Urinary bladder (tissue), 4 donors: ENCODE data around the gene CD72. TPM values are rescaled to one million over a fixed set of nuclear protein-coding genes. Genes with fewer than 3 reads are reported as not detected.
"Not testable (repeated sequence)": the region's sequence is repeated elsewhere in the genome, so short reads cannot be mapped to it uniquely, and the experiment has no call there.

Experiments used
- DNase-seq: peaks from one replicate; pipeline ENCODE4 v3.0.0-alpha.2; 2015; ENCODE audit errors: extremely low spot score
- H3K27ac ChIP-seq: one replicate; pipeline ENCODE4 v1.5.1; 2013; ENCODE audit warnings: low read depth, mild to moderate bottlenecking, moderate library complexity
- H3K36me3 ChIP-seq: one replicate; pipeline ENCODE4 v1.6.1; 2013; ENCODE audit warnings: mild to moderate bottlenecking, moderate library complexity; ENCODE audit not compliant: insufficient read depth
- H3K4me1 ChIP-seq: one replicate; pipeline ENCODE4 v1.6.1; 2013; ENCODE audit warnings: mild to moderate bottlenecking, moderate library complexity; ENCODE audit not compliant: insufficient read depth
- H3K4me3 ChIP-seq: one replicate; pipeline ENCODE4 v1.5.1; 2013; ENCODE audit warnings: low read depth, low read length
- WGBS: extraction: QIAGEN DNeasy Blood & Tissue Kit; methylation state at CpG from one replicate; pipeline ENCODE4 v1.1.7; 2013; 5-methylcytosine and 5-hydroxymethylcytosine counted together
- polyA plus RNA-seq: library from polyadenylated mRNA; stranded (reverse); fragments of 200-250 nt; gene quantifications from one replicate; pipeline ENCODE4 v1.2.3, GENCODE V29; 2013
- total RNA-seq: library from RNA; depleted of rRNA; stranded (reverse); fragments of >200 nt; gene quantifications from one replicate; pipeline ENCODE4 v1.2.3, GENCODE V29; 2014
- donor health status: healthy with polysubstance abuse.
- donor health status: healthy.

The CD72 gene
- total and polyA plus RNA-seq, 2 donors = 1.5 to 1.6 TPM

- Histone ChIP-seq H3K27ac (no peak overlapping the region), H3K4me1 (no peaks in the 10 kb centered on the region), H3K4me3 (no peak overlapping the region), H3K36me3 (no peaks in the 10 kb centered on the region)
- 64% methylated on average over 8 of the region's 8 CpGs for WGBS
- no peak for DNase-seq
These were observed 665 bp downstream of the CD72 start for GRCh38 chr9:35617548-35617947.

- H3K4me1 ChIP-seq = no peaks in the 10 kb centered on the region
- H3K27ac ChIP-seq = no peak overlapping the region
- WGBS = 8% methylated on average over 51 of the region's 51 CpGs
- no peak for DNase-seq
- peak overlapping the region; percentile 35 for H3K4me3 ChIP-seq
- H3K36me3 ChIP-seq = no peaks in the 10 kb centered on the region
These were observed 1.3 kb downstream of the CD72 start for GRCh38 chr9:35616681-35617459.

- WGBS = 70% methylated on average over 17 of the region's 17 CpGs
- Histone ChIP-seq H3K4me1 (no peaks in the 10 kb centered on the region), H3K4me3 (no peak overlapping the region), H3K27ac (no peak overlapping the region), H3K36me3 (no peaks in the 10 kb centered on the region)
- DNase-seq = no peak
These were observed 2.1 kb downstream of the CD72 start for GRCh38 chr9:35615981-35616680.

- Histone ChIP-seq H3K36me3 (peaks cover 6% of the 10 kb centered on the region), H3K4me3 (no peak overlapping the region), H3K4me1 (no peaks in the 10 kb centered on the region), H3K27ac (no peak overlapping the region)
- no peak for DNase-seq
- WGBS = 93% methylated on average over 2 of the region's 2 CpGs
These were observed 5.4 kb downstream of the CD72 start for GRCh38 chr9:35612843-35613242.

- WGBS = 92% methylated on average over 4 of the region's 4 CpGs
- not testable (repeated sequence) for H3K27ac ChIP-seq, H3K4me1 ChIP-seq, H3K4me3 ChIP-seq, DNase-seq, H3K36me3 ChIP-seq
These were observed 6.1 kb downstream of the CD72 start for GRCh38 chr9:35612066-35612465.

GRCh38 chr9:35611230-35611797 is 6.9 kb downstream of the CD72 start:
- H3K27ac ChIP-seq = no peak overlapping the region
- 17% methylated on average over 8 of the region's 8 CpGs for WGBS
- no peak for DNase-seq
- no peak overlapping the region for H3K4me3 ChIP-seq
- no peaks in the 10 kb centered on the region for H3K4me1 ChIP-seq
- peaks cover 6% of the 10 kb centered on the region for H3K36me3 ChIP-seq

- no peak overlapping the region for H3K27ac ChIP-seq
These were observed 8.4 kb downstream of the CD72 start for GRCh38 chr9:35609820-35610163.

GRCh38 chr9:35609001-35609819 is 9.0 kb downstream of the CD72 start:
- 88% methylated on average over 31 of the region's 31 CpGs for WGBS
- Histone ChIP-seq H3K36me3 (peaks cover 6% of the 10 kb centered on the region), H3K27ac (no peak overlapping the region), H3K4me3 (no peak overlapping the region), H3K4me1 (no peaks in the 10 kb centered on the region)
- no peak for DNase-seq

More at GRCh38 chr9:35609820-35610163, 8.4 kb downstream of the CD72 start:
- no peak for DNase-seq
- H3K4me3 ChIP-seq = no peak overlapping the region
- no peaks in the 10 kb centered on the region for H3K4me1 ChIP-seq
- WGBS = 73% methylated on average over 13 of the region's 13 CpGs
- H3K36me3 ChIP-seq = peaks cover 6% of the 10 kb centered on the region

- H3K4me1 ChIP-seq = no peaks in the 10 kb centered on the region
- WGBS = 86% methylated on average over 7 of the region's 7 CpGs
These were observed 10.0 kb downstream of the CD72 start for GRCh38 chr9:35608221-35608620.

GRCh38 chr9:35606726-35607125 is 11.5 kb downstream of the CD72 start:
- H3K27ac ChIP-seq = no peak overlapping the region
- H3K4me3 ChIP-seq = no peak overlapping the region
- 89% methylated on average over 7 of the region's 7 CpGs for WGBS

More at GRCh38 chr9:35608221-35608620, 10.0 kb downstream of the CD72 start:
- DNase-seq = no peak
- Histone ChIP-seq H3K4me3 (no peak overlapping the region), H3K27ac (no peak overlapping the region), H3K36me3 (peaks cover 6% of the 10 kb centered on the region)

GRCh38 chr9:35606138-35606504 is 12.1 kb downstream of the CD72 start:
- no peak overlapping the region for H3K27ac ChIP-seq
- H3K4me1 ChIP-seq = no peaks in the 10 kb centered on the region
- peak overlapping the region; percentile 96 for H3K4me3 ChIP-seq
- 8% methylated on average over 5 of the region's 5 CpGs for WGBS
- no peak for DNase-seq
- peaks cover 6% of the 10 kb centered on the region for H3K36me3 ChIP-seq

More at GRCh38 chr9:35606726-35607125, 11.5 kb downstream of the CD72 start:
- peaks cover 6% of the 10 kb centered on the region for H3K36me3 ChIP-seq
- no peak for DNase-seq
- no peaks in the 10 kb centered on the region for H3K4me1 ChIP-seq

- peak overlapping the region; percentile 74 for H3K27ac ChIP-seq
These were observed 12.7 kb downstream of the CD72 start for GRCh38 chr9:35605351-35606137.

More at GRCh38 chr9:35605351-35606137, 12.7 kb downstream of the CD72 start:
- H3K4me3 ChIP-seq = peak overlapping the region; percentile 96
- H3K36me3 ChIP-seq = peaks cover 6% of the 10 kb centered on the region
- no peak for DNase-seq
- under 1% methylated on average over 76 of the region's 76 CpGs for WGBS
- no peaks in the 10 kb centered on the region for H3K4me1 ChIP-seq
